HG02938 (cell line): Measurements from ENCODE around the gene ABCC3.

ENCODE experiments used
- ATAC-seq: cut with Tn5 transposase; IDR thresholded peaks from one replicate; pipeline ENCODE4 v1.9.1; 2021; ENCODE audit warnings: mild to moderate bottlenecking, moderate library complexity; ENCODE audit not compliant: unreplicated experiment

ABCC3 gene, protein sequence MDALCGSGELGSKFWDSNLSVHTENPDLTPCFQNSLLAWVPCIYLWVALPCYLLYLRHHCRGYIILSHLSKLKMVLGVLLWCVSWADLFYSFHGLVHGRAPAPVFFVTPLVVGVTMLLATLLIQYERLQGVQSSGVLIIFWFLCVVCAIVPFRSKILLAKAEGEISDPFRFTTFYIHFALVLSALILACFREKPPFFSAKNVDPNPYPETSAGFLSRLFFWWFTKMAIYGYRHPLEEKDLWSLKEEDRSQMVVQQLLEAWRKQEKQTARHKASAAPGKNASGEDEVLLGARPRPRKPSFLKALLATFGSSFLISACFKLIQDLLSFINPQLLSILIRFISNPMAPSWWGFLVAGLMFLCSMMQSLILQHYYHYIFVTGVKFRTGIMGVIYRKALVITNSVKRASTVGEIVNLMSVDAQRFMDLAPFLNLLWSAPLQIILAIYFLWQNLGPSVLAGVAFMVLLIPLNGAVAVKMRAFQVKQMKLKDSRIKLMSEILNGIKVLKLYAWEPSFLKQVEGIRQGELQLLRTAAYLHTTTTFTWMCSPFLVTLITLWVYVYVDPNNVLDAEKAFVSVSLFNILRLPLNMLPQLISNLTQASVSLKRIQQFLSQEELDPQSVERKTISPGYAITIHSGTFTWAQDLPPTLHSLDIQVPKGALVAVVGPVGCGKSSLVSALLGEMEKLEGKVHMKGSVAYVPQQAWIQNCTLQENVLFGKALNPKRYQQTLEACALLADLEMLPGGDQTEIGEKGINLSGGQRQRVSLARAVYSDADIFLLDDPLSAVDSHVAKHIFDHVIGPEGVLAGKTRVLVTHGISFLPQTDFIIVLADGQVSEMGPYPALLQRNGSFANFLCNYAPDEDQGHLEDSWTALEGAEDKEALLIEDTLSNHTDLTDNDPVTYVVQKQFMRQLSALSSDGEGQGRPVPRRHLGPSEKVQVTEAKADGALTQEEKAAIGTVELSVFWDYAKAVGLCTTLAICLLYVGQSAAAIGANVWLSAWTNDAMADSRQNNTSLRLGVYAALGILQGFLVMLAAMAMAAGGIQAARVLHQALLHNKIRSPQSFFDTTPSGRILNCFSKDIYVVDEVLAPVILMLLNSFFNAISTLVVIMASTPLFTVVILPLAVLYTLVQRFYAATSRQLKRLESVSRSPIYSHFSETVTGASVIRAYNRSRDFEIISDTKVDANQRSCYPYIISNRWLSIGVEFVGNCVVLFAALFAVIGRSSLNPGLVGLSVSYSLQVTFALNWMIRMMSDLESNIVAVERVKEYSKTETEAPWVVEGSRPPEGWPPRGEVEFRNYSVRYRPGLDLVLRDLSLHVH (N-terminal part only)

DNA sequence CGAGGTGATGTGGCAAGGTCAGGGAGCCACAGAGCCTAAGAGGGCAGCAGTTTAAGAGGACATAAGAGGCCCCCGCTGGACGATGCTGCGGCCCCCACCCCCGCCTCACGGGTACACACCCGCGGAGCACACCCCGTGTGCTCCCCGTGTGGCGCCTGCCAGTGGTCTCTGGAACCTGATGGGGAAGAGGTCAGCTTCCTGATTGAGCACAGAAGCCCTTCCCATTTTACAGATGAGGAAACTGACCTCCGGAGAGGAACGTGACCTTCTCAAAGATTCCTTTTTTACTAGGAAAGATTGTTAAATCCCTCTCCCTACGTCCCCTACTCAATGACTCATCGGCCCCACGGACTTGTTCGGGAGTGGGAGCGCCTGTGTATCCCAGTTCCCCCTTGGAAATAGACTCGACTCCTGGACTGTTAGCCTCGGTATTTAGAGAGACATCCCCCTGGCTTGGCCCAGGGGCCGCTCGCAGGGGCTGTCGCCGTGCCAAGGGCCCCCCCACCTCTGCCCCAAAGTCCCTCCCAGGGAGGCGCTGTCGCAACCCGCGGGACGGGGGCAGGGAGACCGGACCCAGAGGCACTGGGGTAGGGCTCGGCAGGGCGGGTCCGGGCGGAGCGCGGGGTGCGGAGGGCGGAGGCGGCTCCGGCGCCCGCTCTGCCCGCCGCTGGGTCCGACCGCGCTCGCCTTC is at the start of gene ABCC3:
TSS of gene ABCC3 (plus strand) at position 658 of the 691 bp plus-strand sequence. CDS start 56 bp downstream, outside the sequence.
- ATAC-seq, result no peak

DNA sequence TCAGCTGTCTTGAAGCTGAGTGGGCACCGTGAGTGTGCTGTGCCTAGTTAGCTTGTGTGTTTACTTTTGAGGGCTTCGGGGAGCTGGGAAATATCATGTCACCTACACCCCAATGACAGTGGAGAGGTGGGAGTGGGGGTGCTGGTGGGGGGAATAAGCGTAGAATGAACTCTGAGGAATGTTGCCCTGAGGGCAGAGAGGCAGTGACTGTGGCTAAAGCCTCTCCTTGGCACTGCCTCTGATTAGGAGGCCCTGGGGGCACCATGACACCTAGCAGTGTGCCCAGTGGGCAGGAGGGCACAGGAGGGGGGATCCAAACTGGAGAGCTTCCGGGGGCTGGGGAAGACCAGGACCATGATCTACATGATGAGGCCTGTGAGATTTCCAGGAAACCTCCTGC is 49.3 kb upstream of the ABCC3 start:
- ATAC-seq, result no peak

DNA sequence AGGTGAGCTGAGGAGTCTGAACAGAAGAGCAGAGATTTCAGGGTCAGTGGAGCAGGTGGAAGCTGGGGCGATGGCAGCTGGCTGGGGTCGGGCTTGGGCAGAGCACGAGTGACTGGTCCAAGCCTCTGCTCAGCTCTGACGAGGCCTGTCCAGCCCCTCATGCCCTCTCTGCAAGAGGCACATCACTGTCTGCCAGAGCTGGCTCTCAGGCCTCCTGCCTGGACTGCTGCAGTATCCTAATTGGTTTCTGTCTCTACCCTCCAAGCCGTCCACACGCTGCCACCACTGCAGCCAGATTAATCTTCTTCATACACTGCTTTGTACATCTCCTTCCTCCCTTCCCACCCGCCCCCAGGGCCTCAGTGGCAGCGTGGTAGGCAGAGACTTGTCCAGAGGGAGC is 48.8 kb upstream of the ABCC3 start:
- no peak for ATAC-seq

DNA sequence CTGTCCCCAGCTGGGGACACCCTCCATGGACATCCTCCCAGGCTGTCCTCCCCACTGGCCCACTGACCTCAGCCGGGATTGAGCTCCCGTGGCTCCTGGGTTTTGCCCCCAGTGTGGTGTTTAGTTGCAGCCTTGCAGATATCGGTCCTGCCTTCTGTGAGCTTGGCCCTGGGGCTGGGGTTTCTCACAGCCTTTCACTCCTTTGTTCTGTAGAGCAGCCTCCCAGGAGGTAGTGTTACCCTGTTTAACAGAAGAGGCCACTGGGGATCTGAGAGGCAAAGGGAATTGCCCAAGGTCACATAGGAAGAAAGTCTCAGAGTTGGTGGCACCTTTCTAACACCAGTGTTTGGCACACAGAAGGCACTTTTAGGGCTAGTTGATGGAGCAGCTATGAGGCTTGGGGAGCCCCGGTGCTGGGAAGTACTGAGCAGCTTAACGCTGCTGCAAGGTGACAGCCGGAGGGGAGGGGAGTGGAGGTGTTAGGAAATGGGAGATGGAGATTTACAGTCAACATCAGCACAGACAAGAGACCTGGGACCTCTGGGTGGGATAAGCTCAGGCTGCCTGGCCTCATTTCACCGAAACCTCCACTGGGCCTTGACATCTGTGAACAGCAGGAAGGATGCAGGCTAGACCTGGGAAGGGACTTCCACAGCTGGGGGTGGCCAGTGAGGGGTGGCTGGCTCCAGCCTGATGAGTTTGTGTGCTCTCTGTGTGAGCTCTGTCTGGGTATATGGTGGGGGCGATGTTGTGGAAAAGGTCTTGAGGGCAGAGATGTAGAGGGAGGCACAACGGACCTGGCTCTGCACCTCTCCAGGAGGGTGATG is 48.0 kb upstream of the ABCC3 start:
- no peak for ATAC-seq

DNA sequence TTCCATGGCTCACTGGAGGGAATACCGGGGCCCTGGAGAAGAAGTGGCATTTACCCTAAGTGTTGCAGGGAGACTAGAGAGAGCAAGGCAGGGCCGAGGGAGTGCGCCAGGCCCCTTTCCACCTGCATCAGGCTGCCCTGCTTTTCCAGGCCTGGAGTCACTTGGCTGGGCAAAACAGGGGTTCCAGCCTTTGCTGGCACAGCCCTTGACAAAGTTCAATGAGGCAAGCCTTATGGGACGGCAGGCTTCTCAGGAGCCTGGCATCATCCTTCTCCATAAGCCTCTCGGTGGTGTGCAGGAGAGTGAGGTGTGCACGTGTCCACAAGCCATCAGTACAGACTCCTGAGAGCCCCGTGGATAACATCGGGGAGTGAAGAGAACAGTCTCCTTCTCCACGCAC is 47.1 kb upstream of the ABCC3 start:
- no peak for ATAC-seq

DNA sequence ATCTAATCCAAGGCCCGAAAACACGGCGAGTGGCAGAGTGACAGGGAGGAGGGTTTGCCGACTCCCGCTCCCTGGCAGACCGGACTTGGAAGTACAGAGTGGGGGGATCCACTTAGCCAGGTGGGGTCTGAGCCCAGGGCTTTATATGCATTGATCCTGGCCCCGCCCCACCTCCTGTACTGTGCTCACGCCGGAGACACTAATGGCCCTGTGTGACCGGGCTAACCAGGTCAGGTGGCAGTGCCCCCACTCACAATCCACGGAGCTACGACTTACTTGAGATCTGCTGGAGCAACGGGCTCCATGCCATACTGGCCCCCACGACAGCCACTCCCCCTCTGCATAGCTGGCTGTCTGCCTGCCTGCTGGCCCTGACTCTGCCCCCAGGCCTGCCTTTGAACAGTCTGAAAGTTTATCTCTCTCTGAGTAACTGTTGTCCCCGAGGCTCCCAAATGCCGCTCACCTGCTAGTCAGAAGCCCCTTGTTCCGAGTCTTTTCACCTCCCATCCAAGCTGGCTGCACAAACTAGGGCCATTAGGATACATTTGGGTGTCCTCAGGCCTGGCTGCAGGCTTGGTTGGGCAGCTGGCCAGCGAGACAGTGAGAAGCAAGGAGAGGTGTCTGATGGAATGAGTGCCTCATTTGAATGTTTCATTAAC is 46.2 kb upstream of the ABCC3 start:
- no peak for ATAC-seq

DNA sequence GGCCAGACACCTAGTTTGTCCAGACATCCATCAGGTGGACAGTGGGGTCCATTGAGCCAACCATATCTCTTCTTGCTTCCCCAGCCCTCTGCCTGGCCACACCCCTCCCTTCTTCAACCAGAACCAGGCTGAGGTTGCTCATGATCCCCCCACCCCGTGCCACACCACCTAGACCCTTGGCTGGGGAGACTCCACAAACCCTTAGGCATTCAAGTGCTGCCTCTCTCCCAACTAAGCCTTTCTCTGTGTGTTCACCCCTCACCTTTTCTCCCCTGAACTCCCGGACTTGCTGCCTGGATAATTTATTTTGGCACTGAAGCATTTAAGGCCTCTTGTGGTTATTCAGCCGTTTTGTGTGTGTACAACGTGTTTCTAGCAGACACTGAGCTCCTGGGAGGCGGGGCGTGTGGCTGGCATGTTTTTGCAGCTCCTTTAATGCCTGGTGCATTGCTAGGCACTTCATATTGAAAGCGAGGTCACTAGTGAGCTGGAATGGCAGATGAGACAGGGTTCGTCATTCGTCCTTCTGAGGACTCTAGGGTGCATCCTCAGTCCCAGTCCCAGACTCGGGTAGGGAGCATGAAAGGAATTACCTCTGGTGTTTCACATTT is 45.5 kb upstream of the ABCC3 start:
- no peak for ATAC-seq

DNA sequence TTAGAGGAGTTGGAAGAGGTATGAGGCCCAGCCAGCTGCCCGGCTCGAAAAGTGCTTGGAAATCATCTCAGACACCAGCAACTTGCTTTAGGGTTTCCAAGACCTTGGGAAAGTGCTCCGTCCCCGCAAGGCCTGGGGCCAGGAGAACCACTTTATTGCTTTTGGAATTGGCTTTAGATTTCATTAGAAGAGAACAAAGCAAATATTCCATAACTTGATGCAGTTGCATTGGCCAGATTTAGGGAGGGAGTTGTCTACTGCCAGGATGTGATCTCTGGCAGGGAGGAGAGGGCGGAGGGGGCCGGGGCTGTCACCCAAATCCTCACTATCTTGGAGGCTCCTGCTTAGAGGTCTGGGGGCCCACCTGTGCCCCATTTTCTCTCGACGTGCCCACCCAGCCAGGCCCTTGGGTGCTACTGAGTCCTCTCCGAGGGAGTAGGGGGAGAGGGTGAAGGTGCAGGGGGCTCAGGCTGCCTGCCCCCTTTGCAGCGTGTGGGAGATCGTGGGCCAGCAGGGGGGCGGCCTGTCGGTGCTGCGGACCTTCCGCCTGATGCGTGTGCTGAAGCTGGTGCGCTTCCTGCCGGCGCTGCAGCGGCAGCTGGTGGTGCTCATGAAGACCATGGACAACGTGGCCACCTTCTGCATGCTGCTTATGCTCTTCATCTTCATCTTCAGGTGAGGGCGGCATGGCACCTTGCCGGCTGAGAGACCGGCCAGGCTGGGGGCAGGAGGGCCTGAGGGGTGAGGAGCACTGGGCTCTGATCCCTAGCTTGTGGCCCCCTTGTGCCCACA is 43.5 kb upstream of the ABCC3 start:
- ATAC-seq, result no peak

DNA sequence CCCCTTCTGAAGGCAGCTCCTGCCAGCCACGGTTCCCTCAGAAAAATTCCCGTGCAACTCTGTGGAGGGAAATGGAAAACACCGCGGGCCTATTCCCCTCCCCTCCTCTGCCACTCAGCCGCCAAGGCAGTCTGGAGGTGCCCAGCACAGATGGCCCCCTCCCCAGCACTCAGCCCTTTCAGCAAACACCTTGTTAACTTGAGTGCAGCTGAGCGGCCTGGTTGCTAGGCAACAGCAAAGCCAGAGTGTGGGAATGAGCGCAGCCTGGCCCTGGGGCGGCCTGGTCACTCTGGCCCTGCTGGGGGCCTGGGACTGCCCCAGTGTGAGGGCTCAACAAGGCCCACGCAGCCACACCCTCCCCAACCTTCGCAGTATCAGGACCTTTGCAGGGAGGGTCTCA is 41.4 kb upstream of the ABCC3 start:
- ATAC-seq, result no peak

DNA sequence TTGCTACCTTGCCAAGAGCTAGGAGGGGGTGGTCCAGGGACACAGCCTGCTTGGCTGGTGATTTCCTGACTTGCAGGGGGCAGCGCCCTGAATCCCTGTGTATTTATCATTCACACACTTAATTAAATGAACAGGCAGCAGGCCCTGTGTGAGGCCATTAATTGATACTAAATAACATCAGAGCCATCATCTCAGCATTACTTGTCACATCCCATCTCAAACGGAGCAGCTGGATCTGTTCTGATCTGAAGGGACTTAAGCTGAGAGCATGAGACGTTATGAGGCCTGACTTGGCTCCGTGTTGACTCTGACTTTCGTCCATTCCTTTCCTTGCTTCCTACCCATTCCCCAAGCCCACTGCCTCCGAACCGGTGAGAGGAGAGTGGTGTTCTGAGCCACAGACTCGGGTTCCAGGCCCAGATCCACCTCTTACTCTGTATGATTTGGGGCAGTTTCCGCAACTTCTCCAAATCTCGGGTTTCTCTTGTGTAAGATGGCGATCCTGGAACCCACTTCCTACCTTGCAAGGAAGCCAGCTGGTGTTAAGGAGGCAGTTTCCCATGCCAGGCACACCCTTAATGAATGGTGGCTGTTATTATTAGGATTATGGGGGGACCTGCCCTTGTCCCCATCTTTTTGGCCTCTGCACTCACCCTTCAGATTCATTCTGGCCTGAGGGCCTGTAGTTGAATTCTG is 40.4 kb upstream of the ABCC3 start:
- ATAC-seq, result no peak

DNA sequence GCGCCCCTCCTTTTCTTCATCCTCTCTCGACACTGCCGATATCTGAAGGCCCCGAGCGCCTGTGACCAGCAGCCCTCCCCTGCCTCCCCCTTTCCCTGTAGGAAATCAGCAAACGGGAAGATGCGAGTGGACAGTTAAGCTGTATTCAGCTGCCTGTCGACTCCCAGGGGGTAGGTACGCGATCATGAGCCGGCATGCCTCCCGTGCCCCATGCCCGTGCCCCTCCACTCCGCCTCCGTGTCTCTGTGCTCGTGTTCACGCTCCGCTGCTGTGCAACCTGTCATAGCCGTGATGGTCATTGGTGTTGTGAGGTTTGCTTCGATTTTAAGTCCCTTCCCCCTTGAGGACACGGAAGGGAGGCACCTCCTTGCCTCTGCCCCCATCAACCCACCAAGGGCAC is 39.8 kb upstream of the ABCC3 start:
- no peak for ATAC-seq

DNA sequence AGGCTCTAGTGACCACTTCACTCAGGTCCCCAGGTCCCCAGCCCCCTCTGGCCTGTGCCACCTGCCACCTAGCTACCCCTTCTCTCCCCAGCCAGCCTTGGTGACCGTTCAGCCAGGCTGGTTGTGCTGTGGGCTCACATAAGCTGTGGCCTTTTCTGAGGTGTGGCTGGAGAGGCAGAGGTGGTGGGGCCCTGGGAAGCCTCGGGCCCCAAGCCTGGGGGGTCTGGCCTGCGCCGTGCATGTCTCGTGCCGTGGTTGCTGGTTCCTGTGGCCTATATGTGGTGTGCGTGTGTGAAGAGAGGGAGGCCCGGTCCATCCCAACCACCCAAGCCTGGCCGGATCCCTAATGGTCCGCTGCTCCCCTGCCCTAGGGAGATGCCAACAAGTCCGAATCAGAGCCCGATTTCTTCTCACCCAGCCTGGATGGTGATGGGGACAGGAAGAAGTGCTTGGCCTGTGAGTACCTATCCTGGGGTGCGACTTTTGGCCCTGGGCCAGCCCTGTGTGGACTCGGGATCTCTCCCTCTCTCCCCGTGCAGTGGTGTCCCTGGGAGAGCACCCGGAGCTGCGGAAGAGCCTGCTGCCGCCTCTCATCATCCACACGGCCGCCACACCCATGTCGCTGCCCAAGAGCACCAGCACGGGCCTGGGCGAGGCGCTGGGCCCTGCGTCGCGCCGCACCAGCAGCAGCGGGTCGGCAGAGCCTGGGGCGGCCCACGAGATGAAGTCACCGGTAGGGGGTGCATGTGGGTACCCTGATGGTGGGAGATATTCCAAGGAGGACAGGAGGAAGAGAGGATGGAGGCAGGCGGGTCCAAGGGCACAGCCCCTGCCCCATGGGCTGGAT is 38.3 kb upstream of the ABCC3 start:
- ATAC-seq, result no peak

DNA sequence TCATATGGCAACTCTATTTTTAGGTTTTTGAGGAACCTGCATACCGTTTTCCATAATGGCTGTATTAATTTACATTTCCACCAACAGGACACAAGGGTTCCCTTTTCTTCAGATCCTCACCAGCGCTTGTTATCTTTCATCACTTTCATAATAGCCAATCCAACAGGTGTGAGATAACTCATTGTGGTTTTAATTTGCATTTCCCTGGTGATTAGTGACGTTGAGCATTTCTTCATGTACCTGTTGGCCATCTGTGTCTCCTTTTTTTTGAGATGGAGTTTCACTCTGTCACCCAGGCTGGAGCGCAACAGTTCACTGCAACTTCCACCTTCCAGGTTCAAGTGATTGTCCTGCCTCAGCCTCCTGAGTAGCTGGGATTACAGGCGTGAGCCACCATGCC is 36.2 kb upstream of the ABCC3 start:
- ATAC-seq, result no peak

DNA sequence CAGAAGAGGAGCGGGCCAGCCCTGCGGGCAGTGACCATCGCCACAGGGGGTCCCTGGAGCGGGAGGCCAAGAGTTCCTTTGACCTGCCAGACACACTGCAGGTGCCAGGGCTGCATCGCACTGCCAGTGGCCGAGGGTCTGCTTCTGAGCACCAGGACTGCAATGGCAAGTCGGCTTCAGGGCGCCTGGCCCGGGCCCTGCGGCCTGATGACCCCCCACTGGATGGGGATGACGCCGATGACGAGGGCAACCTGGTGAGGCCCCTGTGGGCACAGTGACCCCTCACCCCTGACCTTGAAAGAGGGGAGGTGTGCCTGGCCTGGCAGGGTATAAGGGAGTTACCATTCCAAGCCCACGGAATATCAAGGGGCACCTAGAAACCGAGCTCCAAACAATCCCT is 35.1 kb upstream of the ABCC3 start:
- no peak for ATAC-seq

DNA sequence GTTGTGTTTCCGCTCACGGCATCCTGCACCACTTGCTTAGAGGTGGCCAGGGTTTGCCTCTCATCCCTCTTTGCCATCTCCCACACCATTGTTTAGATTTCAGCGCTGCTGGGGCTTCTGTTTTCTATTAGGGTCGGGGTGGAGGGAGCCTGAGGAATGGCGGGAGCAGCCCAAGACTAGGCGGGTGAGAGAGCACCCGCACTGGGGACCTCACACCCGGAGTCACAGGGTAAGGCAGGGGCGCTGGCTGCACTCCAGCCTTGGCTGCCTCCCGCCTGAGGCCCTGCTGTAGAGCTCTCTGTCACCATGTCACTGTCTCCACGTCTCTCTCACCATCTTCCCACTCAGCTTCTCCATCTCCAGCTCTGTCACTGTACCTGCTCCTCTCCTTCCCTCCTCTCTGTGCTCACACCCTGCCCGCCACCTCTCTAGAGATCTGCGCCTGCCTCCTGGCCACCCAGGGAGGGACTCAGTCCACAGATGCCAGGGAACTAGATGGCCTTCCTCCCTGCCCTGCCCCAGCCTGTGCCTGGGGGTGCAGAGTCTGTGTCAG is 32.8 kb upstream of the ABCC3 start:
- no peak for ATAC-seq

DNA sequence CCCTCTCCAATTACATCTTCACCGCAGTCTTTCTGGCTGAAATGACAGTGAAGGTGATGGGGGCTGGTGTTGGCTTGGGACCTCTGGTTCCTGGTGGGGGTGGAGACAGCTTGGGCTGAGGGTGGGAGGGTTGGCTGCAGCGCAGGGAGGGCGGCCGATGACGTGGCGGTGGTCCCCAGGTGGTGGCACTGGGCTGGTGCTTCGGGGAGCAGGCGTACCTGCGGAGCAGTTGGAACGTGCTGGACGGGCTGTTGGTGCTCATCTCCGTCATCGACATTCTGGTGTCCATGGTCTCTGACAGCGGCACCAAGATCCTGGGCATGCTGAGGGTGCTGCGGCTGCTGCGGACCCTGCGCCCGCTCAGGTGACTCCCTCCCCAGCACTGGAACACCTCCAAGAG is 31.8 kb upstream of the ABCC3 start:
- no peak for ATAC-seq
